Hematopoietic multipotent progenitor cell treated with erythropoietin and hydrocortisone succinate and interleukin-3 and kit ligand, for 4 days (in vitro differentiated cells): Measurements from ENCODE around the gene FTSJ1.
A peak's percentile ranks its signal among the peaks of the same experiment; 100 is the strongest.

Source experiments
- DNase-seq: peaks from one replicate; pipeline ENCODE4 v3.0.0-alpha.2; 2015

The FTSJ1 gene

GRCh38 chrX:48531358-48531959 lies 55.5 kb downstream of the FTSJ1 start:
- DNase-seq, result peak; percentile 89

DNA sequence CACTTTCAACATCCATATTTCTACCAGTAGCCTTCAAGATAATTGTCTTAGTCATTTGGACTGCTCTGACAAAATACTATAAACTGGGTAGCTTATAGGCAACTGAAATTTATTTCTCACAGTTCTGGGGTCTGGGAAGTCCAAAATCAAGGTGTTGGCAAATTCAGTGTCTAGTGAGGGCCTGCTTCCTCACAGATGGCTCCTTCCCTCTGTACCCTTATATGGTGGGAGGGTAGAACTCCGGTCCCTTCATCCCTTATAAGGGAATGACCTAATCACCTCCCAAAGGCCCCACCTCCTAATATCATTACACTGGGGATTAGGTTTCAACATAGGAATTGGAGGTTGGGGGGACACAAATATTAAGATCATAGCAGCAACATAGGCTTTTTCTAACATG lies 56.2 kb downstream of the FTSJ1 start:
- no peak for DNase-seq

DNA sequence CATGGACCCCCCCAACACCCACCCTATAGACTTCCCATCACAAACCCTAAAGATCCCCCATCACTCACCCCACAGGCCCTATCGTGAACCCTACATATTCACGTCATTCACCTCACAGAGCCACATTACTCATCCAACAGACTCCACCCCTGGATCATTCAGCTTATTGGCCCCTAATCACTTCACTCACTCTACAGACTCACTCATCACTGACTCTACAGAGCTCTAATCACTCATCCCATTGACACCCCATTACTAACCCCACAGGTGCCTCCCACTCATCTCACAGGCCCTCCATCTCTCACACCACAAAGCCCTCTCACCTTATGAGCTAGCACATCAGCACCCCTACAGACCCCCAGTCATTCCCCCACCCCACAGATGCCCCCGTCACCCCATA lies 57.2 kb downstream of the FTSJ1 start:
- no peak for DNase-seq
